Epithelial cell of proximal tubule (primary cell): ENCODE results near the gene SMIM14. TPM values are rescaled to one million over a fixed set of nuclear protein-coding genes. Genes with fewer than 3 reads are reported as not detected.

ENCODE experiments used
- DNase-seq: peaks from one replicate; pipeline ENCODE4 v3.0.0-alpha.2; 2011; ENCODE audit warnings: low read depth
- H3K4me3 ChIP-seq: 2 replicates; pipeline ENCODE4 v1.5.1; 2011; ENCODE audit warnings: low read depth, mild to moderate bottlenecking, low read length
- CTCF ChIP-seq: conservative IDR thresholded peaks from 2 replicates; pipeline ENCODE4 v1.5.1; 2012; ENCODE audit warnings: low read depth, mild to moderate bottlenecking, low read length
- total RNA-seq: library from RNA; depleted of rRNA; stranded (reverse); fragments of >200 nt; gene quantifications from 2 replicates; pipeline ENCODE4 v1.2.3, GENCODE V29; 2015

The SMIM14 gene
- total RNA-seq, 1 donor from 2014 or later, result 13.1 TPM

- H3K4me3 ChIP-seq, result no peak overlapping the region
- no peak for DNase-seq
- TF ChIP-seq CTCF, result no peak
Measured at GRCh38 chr4:39530682-39531081, 108.0 kb downstream of the SMIM14 start.

- no peak for TF ChIP-seq CTCF
- H3K4me3 ChIP-seq, result no peak overlapping the region
- no peak for DNase-seq
Measured at GRCh38 chr4:39529534-39529933, 109.1 kb downstream of the SMIM14 start.

GRCh38 chr4:39528061-39528465 lies 110.6 kb downstream of the SMIM14 start:
- no peak for DNase-seq
- no peak for TF ChIP-seq CTCF
- peak overlapping the region; percentile 81 for H3K4me3 ChIP-seq

DNA sequence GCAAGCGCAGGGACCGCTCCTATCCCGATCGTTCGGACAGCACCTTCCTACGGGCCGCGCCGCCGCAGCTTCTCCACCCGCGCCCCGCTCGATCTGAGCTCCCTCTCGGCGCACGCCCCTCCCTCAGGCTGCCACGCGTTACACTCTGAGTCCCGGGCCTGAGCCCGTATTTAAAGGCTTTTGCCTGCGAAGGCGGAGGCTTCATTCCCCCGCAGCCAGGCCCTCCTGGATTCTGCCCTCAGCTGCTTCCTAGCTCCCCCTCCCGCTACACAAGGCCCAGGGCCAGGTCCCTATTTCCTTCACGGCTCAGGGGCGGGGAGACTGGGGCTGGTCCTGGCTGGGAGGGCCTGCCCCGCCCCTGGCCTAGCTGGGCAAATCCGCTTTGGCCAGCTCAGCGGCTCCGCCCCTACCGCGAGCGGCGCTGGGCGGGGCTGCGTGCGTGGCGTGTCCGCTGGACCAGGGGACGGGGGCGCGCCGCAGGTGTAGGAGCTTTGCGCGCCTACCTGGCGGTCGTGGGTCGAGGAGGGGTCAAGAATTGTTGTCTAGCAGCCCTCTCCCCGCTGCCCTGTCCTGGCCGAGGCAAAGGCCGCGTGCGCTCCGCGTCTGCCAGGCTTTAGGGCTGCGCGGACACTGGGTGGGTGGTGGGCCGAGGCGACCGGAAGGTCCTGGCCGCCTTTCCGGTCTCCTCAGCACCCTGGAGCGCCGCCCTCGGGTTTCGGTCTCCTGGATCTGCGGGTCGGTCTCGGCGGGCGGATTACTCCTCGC lies 111.2 kb downstream of the SMIM14 start, which contains the start of gene UGDH:
UGDH (minus strand) TSS at position 144 of the 765 bp plus-strand sequence. CDS start 5,927 bp downstream, outside the sequence.
- TF ChIP-seq CTCF, result no peak
- H3K4me3 ChIP-seq, result peak within 1 kb of the TSS; percentile 81

DNA sequence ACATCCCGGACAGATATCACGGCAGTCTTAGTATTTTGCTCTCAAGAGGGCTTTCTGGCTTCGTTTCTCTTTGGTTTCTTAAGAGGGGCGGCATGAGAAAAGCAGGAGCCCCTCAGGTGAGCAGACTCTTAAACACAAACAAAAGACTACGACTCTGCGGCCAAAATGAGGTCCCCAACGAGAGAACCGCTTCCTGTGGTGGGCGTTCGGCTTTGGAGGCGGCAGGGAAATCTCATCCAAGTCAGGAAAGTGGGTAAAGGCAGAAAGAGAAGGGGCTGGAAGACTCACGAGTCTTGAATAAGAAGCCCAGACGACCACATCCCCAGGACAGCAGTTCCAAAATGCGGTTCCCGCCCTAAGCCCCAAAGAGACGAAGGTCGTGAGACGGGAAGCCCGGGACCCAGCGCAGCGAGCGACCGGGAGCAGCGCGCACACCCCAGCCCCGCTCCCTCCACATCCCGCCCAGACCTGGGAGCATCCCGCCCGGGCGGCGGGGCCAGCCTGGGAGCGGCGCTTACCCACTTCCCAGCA lies 111.8 kb downstream of the SMIM14 start:
- DNase-seq, result no peak
- no peak for TF ChIP-seq CTCF
- peak overlapping the region; percentile 81 for H3K4me3 ChIP-seq

More for the DNA sequence above, 111.2 kb downstream of the SMIM14 start, which contains the start of gene UGDH:
- peak; percentile 76 for DNase-seq

DNA sequence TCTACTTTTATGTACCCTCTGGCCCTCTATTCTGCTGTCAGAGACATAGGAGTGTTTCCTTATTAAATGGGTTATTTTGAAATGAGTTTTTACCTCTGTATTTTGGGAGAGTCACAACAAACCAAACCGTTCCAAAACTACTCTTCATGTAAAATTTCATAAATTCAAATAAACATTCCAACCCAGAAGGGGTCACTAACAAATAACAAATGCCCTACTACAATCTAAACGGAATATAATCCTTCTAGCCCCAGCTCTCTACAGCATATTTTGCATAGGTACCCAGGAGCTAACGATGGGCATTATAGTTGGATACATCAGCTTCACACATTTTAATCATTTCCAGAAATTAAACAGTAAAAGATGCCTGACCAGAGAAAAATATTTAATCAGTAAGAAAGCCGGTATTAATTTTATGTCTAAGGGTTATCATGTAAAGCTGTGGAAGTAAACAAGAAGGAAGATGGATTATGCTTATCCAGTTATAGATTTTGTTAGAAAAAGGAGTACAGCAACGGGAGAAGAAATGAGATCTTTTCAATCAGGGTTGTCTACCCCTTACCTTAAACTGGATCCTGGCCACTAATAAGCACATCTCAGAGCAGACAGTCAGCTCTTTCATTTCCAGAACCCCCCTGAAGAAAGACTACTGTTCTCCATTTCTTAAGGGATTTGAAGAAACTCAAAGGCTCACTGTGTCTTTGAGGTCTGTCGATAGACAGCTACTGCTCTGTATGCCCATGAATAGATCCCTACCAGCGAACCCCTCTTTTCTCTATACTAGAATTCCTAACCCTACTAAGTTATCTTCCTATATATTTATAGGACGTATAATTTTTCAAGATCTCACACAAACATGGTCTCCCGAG lies 112.6 kb downstream of the SMIM14 start:
- DNase-seq, result no peak
- peak overlapping the region; percentile 81 for H3K4me3 ChIP-seq
- no peak for TF ChIP-seq CTCF
